Choroid plexus epithelial cell (primary cell): ENCODE measurements around the gene BICRAL.

Source experiments
- DNase-seq: peaks from one replicate; pipeline ENCODE4 v3.0.0-alpha.2; 2010; ENCODE audit warnings: low read depth
- H3K4me3 ChIP-seq: 2 replicates; pipeline ENCODE4 v1.5.1; 2011; ENCODE audit warnings: low read depth, mild to moderate bottlenecking, control low read depth, low read length, moderate library complexity
- CTCF ChIP-seq: conservative IDR thresholded peaks from 2 replicates; pipeline ENCODE4 v1.5.1; 2011; ENCODE audit warnings: low read depth, mild to moderate bottlenecking, control low read depth, inconsistent platforms, low read length, moderate library complexity

Gene BICRAL

GRCh38 chr6:42745083-42745639, 36.7 kb upstream of the BICRAL start:
- peak; percentile 59 for DNase-seq
- H3K4me3 ChIP-seq: peak overlapping the region; percentile 99
- peak; percentile 3 for TF ChIP-seq CTCF

- peak within 1 kb of the TSS; percentile 99 for H3K4me3 ChIP-seq
- no peak for TF ChIP-seq CTCF
- DNase-seq: peak; percentile 99
These were observed 36.0 kb upstream of the BICRAL start, which contains the start of gene TBCC for GRCh38 chr6:42745640-42746462. TBCC (minus strand) TSS chr6:42746103; CDS start chr6:42746073, 30 bp downstream.

- peak; percentile 92 for DNase-seq
- peak overlapping the region; percentile 57 for H3K4me3 ChIP-seq
- TF ChIP-seq CTCF: no peak
These were observed 35.1 kb upstream of the BICRAL start for GRCh38 chr6:42746463-42747391.

- DNase-seq: peak; percentile 50
- TF ChIP-seq CTCF: no peak
- H3K4me3 ChIP-seq: no peak overlapping the region
These were observed 33.5 kb upstream of the BICRAL start for GRCh38 chr6:42748203-42748898.

GRCh38 chr6:42751055-42751454, 30.8 kb upstream of the BICRAL start:
- TF ChIP-seq CTCF: no peak
- no peak overlapping the region for H3K4me3 ChIP-seq
- no peak for DNase-seq

GRCh38 chr6:42754759-42755158, 27.1 kb upstream of the BICRAL start:
- H3K4me3 ChIP-seq: no peak overlapping the region
- no peak for TF ChIP-seq CTCF
- DNase-seq: no peak
